Measurements from ENCODE around the gene DEDD2. TPM values are rescaled to one million over a fixed set of nuclear protein-coding genes. Genes with fewer than 3 reads are reported as not detected.

Gene DEDD2
- total RNA-seq, 1 donor from 2014 or later: 35.0 TPM

DNA sequence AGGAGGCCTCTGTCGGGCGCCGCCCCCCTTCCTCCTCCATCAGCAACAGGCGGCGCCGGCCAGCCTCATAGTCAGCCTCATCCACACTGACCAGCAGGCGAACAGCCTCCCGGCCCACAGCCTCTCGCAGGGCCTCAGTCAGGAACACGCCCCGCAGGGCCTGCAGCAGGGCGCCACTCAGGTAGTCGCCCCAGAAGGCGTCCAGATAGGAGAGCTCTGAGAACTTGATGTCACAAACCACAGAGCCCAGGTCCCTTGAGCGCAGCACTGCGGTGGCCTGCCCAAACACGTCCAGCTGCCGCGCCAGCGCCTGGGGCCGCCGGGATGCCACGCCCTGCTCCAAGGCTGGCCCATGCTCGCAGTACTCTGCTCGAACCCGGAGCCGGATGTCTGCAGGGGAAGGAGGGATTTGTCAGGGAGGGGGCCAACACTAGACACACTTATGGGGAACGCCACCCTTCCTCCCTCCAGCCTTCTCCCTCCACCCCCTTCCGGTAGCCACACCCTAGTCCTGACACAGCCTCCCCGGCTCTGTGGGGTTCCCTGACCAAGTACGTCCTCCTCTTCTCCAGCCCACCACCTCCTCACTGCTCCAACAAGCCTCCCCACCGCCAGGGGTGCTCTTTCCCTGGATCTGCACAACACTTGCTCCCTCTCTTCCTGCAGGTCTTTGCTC, 17.9 kb downstream of the DEDD2 start:
- no peak for DNase-seq (ENCODE audit: low spot score)

DNA sequence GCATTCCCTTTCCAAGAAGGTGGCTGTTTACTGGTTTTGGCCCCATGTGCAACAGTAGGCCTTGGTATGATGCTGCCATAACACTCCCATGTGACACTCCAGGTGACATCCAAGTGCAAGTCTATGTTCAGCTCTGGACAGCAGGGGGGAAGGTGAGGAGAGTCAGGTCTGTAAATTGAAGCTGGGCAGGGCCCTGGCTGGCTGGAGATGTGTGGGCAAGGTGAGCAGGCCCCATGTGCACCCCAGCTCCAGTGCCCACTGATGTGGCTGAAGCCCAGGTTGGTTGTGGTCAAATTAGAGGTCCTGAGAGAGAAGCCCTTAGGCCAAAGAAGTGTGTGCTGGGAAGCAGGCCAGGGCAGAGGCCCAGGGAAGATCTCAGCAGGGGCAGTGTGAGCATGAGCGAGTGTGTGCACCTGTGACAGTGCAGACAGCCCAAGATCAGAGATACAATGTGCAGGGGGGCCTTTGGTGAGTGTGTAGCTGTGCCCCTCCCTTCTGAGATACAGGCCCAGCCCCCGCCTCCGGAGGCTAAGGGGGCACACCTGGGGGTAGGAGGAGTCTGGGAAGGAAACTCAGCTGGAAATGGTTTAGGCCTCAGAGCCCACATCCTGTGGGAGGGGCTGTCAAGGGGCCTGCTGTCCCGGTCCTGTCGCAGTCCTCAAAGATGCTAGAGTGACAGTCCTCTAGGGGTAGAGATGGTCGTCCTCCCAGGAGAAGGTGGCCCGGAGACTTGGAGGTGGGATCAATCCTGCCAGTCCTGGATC, 18.6 kb downstream of the DEDD2 start:
- no peak for DNase-seq (ENCODE audit: low spot score)

DNA sequence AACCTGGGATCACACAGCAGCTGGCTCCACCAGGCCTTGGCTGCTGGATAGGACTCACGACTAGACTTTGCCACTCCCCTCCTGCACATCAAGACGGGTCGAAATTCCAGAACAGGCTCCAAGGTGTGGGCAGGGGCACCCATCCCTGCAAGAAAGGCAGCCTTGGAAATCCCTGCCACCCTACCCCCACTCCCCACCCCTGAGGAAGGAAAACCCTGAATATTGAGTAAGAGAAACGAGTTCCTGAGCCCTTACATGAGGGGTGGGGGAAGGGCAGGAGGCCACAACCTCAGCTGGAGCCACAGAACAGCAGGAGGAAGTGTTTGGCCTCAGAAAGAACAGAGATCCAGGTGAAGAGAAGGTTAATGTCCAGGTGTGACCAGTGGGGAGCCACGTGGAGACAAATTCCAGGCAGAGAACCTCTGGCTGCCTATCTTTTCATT, 20.1 kb downstream of the DEDD2 start:
- DNase-seq (ENCODE audit: low spot score): no peak

DNA sequence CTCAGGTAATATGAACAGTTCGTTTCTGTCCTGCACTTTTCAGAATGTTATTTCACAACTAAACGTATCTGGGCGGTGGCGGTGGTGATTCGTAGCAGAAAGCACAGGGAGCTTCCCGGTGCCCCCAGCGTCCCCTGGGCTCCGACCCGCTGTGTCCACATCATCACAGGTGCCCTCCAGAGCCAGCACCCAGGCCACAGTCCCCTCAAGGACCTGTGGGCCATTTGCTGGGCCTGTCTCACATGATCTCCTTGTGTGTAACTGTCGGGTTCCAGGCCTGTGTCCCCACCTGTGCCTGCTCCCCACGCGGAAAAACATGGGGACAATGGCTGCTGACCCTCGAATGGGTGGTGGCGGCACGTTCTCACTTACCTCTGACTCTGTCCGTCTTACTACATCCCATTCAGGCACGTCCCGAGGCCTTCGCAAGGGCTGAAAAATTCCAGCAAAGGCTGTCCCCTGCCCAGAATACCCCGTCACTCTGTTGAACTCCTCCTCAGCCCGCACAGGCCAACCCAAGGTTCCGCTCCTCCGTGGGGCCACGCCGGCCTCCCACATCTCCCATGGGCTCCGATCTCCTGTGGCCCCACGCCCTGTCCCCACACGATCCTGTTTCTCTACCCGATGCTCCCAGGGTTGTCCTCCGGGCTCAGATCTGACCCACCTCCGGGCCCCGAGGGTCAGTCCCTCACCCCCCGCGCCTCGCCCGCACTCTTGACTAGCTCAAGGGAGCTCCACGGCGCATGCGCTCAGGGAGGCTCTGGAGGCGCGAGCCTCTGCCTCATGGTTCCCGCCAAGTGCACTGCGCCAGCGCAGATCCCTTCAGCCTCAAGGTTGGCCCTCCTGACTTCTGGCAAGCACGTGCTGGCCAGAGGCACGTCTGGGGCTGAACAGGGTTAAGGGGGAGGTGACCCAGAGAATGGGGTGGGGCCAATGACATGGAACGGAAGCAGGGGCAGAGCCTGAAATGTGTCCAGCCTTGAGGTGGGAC, 21.2 kb downstream of the DEDD2 start:
- no peak for DNase-seq (ENCODE audit: low spot score)

DNA sequence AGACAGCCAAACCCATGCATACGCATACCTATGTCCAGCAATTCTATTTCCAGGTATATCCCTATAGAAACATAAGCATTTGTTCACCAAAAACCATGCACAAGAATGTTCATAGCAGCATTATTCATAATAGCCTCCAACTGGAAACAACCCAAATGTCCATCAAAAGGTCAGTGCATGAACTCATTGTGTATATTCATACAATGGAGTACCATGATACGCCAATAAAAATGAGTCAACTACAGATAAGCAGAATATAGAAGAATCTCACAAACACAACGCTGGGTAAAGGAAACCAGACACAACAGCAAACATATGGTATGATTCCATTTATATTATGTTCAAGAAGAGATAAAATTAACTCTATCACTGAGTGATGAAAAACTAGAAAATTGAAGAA, 23.8 kb downstream of the DEDD2 start:
- no peak for DNase-seq (ENCODE audit: low spot score)

DNA sequence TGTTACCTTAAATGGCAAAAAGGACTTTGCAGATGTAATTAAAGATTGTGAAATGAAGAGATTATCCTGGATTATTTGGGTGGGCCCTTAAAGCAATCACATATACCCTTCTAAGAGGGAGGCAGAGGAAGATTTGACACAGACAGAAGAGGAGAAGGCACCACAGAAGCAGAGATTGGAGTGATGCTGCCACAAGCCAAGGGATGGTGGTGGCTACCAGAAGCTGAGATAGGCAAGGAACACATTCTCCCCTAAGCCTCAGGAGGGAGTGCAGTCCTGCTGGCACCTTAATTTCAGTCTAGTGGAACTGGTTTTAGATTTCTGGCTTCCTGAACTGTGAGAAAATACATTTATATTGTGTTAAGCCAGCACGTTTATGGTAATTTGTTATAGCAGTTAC, 24.2 kb downstream of the DEDD2 start:
- no peak for DNase-seq (ENCODE audit: low spot score)

DNA sequence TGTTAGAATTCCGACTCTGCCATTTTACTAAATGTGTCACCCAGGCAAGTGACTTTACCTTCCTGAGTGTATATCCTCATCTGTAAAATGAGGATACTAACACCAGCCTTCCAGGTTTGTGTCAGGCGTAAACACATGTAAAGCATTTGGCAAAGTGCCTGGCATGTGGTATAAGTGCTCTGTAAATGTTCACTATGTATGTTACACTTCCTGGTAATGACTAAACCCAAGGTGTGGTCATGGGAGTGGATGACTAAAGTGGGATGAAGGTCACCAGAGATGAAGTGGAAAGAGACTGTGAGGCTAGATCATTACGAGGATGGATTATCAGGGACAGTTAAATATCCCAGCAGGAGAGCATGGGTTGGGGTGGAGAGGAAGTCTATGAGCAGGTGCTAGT, 25.6 kb downstream of the DEDD2 start:
- DNase-seq (ENCODE audit: low spot score): peak; percentile 83

DNA sequence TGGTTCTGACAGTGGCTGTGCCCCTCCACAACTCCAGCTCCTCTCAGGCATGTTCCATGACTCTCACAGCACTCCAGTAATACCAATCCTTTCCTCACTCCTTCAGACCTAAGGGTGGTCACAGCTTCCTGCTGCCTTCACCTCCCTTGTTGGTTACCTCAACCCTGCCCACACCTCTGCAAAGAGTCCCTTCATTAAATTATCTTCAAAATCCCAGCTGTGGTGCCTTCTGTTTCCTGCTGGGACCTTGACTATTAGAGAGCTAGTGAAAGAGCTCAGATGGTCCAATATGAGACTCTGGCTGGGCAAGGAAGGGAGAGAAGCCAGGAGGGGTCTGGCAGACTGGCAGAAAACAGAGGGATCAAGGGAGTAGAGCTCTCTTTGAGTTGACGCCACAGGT, 26.1 kb downstream of the DEDD2 start:
- DNase-seq (ENCODE audit: low spot score): no peak

DNA sequence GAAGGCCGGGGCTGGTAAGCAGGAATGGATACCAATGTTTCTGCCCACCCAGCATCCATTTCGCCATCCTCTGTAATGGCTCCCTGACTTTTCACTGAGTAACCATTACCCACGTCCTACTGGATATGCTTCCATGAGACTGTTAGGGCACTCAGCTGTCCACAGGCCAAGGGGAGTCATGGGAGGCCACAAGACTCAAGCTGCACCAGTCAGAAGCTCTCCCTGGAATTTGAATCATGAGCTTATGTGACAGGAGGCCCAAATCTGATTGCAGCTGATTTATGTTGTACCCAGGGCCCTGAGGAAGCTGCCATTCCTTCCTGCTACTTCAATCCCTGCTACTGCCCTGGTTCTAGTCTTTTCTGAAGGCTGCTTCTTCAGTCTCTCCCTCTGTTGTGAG, 28.3 kb downstream of the DEDD2 start:
- DNase-seq (ENCODE audit: low spot score): no peak

DNA sequence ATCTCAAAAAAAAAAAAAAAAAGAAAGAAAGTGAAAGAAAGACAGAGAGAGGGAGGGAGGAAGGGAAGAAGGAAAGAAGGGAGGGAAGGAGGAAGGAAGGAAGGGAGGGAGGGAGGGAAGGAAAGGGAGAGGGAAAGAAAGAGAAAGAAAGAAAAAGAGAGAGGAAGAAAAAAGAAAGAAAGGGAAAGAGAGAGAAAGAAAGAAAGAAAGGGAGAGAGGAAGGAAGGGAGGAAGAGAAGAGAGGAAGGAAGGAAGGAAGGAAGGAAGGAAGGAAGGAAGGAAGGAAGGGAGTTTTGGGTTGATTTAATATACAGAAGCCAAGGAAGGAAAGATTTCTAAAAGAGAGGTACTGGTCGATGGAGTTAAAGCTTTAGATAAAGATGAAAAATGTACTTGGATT, 28.8 kb downstream of the DEDD2 start:
- no peak for DNase-seq (ENCODE audit: low spot score)

DNA sequence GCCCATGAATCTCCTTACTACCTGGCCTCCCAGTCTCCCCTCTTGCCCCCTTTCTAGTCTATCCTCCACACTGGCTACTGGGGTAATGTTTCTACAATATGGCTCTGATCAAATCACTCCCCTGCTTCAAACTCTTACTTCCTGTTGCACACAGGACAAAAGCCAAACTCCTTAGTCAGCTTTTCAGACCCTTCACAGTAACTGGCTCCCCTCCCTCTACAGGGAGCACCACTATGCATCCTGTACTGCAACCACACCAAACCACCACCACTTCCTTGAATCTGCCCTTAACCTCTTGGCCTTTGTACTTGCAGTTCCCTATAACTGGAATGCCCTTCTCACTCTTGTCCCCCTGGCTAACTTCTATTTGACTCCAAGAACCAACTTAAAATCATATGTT, 32.2 kb downstream of the DEDD2 start:
- DNase-seq (ENCODE audit: low spot score): no peak

DNA sequence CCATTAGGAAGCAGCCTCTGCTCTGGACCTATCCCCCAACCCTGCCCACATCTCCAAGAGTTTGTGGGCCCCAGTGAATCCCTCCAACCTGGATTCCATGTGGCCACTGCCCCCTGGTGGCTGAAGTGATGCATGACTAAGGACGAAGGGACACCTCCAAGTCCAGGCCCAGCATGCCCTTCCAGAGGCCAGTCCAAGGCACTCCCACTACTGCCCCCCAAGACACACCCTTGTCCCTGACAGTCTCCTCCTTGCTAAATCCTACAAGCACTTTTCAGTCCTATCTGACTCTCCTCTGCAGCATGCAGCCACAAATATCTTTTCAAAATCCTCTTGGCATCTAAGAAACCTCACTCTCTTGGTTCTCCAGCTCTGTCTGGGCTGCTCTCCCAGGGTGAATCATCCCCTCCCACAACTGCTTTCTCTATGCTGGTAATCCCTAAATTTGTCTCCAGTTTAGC, 33.0 kb downstream of the DEDD2 start:
- peak; percentile 72 for DNase-seq (ENCODE audit: low spot score)

DNA sequence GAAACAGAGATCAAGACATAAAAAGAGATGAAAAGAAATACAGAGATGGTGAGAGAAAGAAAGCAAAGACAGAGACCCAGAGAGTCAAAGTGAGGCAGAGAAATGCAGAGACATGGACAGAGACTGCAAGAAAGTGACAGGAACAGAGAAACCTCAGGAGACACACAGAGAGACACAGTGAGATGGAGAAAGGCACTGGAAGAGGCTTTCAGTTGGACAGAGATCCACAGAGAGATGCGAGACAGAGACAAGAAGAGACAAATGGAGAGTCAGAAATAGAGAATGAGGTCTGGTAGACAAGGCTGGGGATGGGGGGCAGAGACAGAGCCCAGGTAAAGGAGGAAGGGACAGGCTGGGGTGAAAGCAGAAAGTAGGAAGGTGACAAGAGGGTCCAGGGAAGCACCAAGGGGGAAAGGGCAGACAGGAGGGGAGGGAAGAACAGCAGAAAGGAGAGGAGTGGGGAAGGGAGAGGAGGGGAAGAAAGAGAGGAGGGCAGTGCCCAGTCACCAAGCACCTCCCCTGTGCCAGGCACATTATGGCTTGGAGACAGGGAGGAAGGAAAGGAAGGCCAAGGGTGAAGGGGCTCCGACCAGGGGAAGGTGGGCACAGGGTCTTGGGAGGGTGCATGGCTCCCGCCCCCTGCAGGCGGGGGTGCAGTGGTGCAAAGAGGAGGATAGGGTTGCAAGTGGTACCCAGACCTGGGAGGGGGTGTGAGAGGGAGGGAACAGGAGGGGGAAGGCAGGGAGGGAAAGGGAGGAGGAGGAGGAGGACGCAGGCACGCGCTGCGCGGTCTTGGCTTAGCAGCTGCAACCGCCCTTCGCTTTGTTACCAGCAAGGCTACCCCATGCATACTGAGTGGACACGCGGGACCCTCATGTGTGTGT, 38.4 kb downstream of the DEDD2 start:
- DNase-seq (ENCODE audit: low spot score): no peak

DNA sequence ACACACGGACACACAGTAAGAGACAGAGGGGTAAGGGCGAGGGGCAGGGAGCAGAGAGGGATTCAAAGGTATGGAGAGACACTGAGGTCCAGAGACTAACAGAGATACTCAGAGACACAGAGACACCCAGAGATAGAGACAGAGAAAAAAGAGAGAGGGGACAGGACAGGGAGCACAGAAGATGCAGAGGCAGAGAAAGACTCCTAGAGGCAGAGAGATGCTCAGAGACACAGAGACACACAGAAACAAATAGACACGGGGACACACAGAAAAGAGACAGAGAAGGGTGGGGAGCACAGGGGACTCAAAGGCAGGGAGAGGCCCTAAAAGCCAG, 39.8 kb downstream of the DEDD2 start:
- DNase-seq (ENCODE audit: low spot score): no peak

DNA sequence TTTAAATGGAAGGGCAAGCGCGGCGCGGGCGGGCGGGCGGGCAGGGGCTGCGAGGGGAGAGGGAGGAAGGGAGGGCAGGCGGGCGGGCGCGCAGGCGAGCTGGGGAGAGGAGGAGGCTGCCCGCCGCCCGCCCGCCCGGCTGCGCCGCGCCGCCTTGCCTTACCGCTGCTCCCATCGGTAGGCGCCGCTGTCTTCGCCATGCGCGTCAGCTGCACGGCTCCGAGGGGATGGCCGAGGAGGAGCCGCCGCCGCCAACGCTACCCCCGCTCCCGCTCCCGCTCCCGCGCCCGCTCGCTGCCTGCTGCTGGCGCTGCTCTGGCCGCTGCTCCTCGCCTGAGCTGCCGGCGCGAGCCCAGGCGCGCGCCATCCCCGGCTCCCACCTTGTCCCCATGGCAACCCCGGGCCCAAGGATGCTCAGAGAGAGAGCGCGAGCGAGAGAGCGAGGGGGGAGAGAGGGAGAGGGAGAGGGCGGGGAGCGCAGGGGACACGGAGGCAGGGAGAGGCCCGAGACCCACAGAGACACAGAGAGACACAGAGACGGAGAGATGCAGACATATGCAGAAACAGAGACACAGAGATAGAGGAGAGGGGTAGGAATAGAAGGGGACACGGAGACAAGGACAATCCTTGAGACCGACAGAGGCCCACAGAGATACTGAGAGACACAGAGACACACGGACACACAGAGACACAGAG, 40.3 kb downstream of the DEDD2 start:
- peak; percentile 66 for DNase-seq (ENCODE audit: low spot score)

DNA sequence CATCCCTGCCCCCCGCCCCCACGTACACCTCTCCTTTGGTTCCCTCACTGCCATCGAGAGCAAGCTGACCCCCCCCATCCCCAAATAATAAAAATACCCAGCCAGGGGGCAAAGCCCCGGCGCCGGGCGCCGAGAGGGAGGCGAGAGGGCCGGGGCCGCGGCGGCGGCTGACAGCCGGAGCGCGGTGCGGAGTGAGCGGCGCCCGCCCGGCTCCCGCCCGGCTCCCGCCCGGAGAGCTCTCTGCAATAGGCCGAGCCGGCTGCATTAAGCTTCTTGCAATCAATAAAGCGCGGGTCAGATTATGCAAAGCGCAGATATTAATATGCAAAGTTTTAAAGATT, 40.9 kb downstream of the DEDD2 start:
- no peak for DNase-seq (ENCODE audit: low spot score)

DNA sequence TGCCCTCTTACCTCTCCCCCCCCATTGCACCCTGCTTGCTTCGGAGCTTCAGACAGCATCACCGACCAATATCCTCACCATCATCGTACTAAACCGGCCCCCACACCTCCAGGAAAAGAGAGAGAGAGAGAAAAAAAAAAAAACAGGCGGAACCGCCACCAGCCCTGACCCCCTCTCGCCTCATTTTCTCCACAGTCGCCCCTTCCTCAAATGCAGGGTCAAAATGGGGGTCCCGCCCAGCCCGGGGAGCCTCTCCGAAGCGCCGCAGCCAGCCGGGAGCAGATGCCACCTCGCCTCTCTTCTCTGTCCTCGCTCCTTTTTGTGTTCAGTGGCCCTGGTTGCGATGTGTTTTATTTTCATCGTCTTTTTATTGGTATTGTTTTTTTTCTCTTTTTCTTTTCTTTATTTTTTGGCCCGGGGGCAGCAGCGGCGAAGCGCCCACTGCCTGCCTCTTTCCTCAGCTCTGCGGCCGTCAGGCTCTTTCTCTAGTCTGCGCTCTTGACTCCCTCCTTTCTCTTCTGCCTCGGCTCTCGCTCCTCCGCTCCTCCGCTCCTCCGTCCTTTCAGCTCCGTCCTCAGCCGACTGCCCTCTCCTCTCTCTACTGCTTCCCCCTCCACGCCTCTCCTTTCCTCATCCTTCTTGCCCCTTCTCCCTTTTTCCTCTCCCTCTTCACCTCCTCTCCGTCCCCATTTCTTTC, 41.4 kb downstream of the DEDD2 start:
- no peak for DNase-seq (ENCODE audit: low spot score)

DNA sequence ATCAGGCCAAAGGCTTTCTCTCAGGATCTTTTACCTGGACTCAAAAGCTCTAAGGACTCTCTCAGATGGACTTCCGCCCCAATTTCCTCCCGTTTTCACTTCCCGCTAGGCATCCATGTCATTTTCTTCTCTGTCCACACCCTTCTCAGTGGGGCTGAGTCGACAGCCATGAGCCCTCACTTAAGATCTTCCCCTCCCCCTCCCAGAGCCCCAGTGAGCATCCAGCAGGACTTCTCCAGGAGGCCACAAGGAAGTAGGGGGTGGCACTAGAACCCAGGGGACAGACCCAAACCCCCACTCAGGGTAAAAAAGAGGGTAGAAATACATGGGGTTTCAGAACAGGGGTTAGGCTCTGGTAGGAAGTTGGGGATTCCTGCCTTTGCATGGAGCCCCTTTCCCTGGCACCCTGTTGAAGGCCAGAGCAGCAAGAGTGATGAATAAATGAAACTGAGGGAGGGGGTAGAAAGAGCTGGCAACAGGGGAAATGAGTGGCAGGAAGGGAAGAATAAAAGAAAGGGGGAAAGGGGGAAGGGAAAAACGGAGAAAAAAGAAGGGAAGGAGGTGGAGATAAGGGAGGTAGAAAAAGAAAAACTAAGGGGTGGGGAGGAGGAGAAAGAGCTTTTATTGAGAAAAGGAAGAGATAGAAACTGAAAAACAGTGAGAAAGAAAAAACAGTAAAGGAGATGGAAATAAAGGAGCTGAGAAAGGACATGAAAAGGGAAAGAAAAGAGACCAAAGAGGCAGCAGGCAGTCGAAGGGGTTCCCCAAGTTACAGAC, 42.3 kb downstream of the DEDD2 start:
- no peak for DNase-seq (ENCODE audit: low spot score)

DNA sequence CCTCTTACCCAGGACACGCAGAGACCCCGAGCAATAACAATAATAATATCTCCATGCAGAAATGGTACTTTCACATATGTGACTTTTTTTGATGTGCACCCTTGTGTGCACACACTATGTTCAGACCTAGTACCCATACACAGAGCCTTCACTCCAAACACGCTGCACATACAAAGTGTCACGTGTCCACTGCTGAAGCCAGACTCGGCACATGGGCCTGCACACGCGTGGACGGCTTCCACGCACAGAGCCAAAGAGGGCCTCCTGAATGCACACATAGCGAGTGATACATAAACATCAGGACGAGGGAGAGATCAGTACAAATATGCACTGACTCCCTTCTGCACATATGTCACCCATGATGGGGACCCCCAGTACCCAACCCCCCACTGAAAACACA, 43.3 kb downstream of the DEDD2 start:
- DNase-seq (ENCODE audit: low spot score): no peak

Measured in mucosa of gallbladder (tissue), 1 donor.